NCI-H510A (cell line): Measurements from ENCODE around the gene FRMD4B.

Experiments used
- DNase-seq: peaks from one replicate; lab custom pipeline; 2025; lab: John Stamatoyannopoulos, UW

FRMD4B gene

GRCh38 chr3:69121513-69121912 lies 264.4 kb downstream of the FRMD4B start:
- no peak for DNase-seq

GRCh38 chr3:69120879-69121464 lies 264.9 kb downstream of the FRMD4B start:
- no peak for DNase-seq
